Measurements from ENCODE around the gene IGFL3. TPM values are rescaled to one million over a fixed set of nuclear protein-coding genes. Genes with fewer than 3 reads are reported as not detected.

Gene IGFL3
- total and polyA plus RNA-seq, 2 of the 13 experiments (the other 11 are each of a cell fraction or from before 2014, with no cell fraction given) = not detected

GRCh38 chr19:46133101-46133627 is 8.7 kb upstream of the IGFL3 start:
- H3K4me2 ChIP-seq (ENCODE audit: low read depth, low read length) = no peak overlapping the region
- H3K79me2 ChIP-seq (ENCODE audit: insufficient read depth, low read length) = no peaks in the 10 kb centered on the region
- CTCF ChIA-PET (ENCODE audit: low intra/inter-chr PET ratio, low total read pairs) = no interaction called here
- BruUV-seq (replicated peaks) = no TSS peak
- POLR2A ChIA-PET = no interaction called here
- H3K4me3 ChIP-seq (replicated peaks in 1 of 3; ENCODE audit: insufficient read depth in 1 of 3, low read depth in 2 of 3, low read length in 3 of 3) = no peak overlapping the region
- no peaks in the 10 kb centered on the region for H3K27me3 ChIP-seq (ENCODE audit: control insufficient read depth in 1 of 2, insufficient read depth in 2 of 2, low read length in 2 of 2)
- no peak overlapping the region for H3K9ac ChIP-seq (ENCODE audit: insufficient read depth, low read depth, low read length)
- no peaks in the 10 kb centered on the region for H3K36me3 ChIP-seq (replicated peaks in 1 of 2; ENCODE audit: control insufficient read depth in 1 of 2, insufficient read depth in 2 of 2, low read length in 2 of 2)
- 66% methylated on average over 6 of the region's 6 CpGs for WGBS (ENCODE audit: low lambda C conversion rate)
- no peak overlapping the region for H3K27ac ChIP-seq (ENCODE audit: extremely low read length, insufficient read depth, low read length)
- TF ChIP-seq MAFK (conservative IDR thresholded peaks at IDR 0.05 in 1 of 2, IDR thresholded peaks at IDR 0.05 in 1 of 2; ENCODE audit: low read length in 2 of 2) (0 out of 4 replicates have a peak, but pooled peaks of 1 of the 2 experiments have one; percentile 17), ZNF784 (CRISPR knock-in tag; IDR thresholded peaks at IDR 0.05; ENCODE audit: borderline replicate concordance) (no peak), ZNF331 (CRISPR knock-in tag; IDR thresholded peaks at IDR 0.05) (no peak), DBP (CRISPR knock-in tag; IDR thresholded peaks at IDR 0.05; ENCODE audit: not compliant biosample characterization) (no peak), USF2 (IDR thresholded peaks at IDR 0.05; ENCODE audit: low read depth, low read length) (no peak), USF2 (CRISPR knock-in tag; IDR thresholded peaks at IDR 0.05; ENCODE audit: borderline replicate concordance) (peak; percentile 24; the same call in 1 of the 2 replicates), SRF (IDR thresholded peaks at IDR 0.05; ENCODE audit: low read depth, low read length) (peak; percentile 88), TP53 (CRISPR knock-in tag; conservative IDR thresholded peaks at IDR 0.05) (peak; percentile 97), RBAK (CRISPR knock-in tag; IDR thresholded peaks at IDR 0.05) (no peak)
- FAIRE-seq (no peak), DNase-seq (ENCODE audit: low spot score) (peak; percentile 78), ATAC-seq (no peak)
- in situ Hi-C loops (cut with HindIII; ENCODE audit: extremely low pct_ligation_motif_present, low pct_unique_long_range_greater_than_20kb) (no loop called here), intact Hi-C loops (cut with micrococcal nuclease; ENCODE audit: unreplicated experiment) (no loop called here)
- peaks cover 11% of the 10 kb centered on the region for H3K4me1 ChIP-seq (ENCODE audit: insufficient read depth, low read length)
- no peaks in the 10 kb centered on the region for H3K9me3 ChIP-seq (ENCODE audit: low read length)
- no peaks in the 10 kb centered on the region for H4K20me1 ChIP-seq (ENCODE audit: insufficient read depth, low read length)
- H2AFZ ChIP-seq (ENCODE audit: low read length) = no peak overlapping the region

All from HepG2 (cell line).